HG03066 (cell line): ENCODE results near the gene SPEM3.
"Not testable (repeated sequence)": the region's sequence is repeated elsewhere in the genome, so short reads cannot be mapped to it uniquely, and the experiment has no call there.

Source experiments
- ATAC-seq: cut with Tn5 transposase; IDR thresholded peaks from one replicate; pipeline ENCODE4 v1.9.1; 2021; ENCODE audit warnings: low read depth; ENCODE audit not compliant: unreplicated experiment

SPEM3 gene

GRCh38 chr17:7468290-7468689 is 39.6 kb downstream of the SPEM3 start:
- ATAC-seq: no peak

GRCh38 chr17:7468804-7469389 is 40.2 kb downstream of the SPEM3 start:
- ATAC-seq: no peak

DNA sequence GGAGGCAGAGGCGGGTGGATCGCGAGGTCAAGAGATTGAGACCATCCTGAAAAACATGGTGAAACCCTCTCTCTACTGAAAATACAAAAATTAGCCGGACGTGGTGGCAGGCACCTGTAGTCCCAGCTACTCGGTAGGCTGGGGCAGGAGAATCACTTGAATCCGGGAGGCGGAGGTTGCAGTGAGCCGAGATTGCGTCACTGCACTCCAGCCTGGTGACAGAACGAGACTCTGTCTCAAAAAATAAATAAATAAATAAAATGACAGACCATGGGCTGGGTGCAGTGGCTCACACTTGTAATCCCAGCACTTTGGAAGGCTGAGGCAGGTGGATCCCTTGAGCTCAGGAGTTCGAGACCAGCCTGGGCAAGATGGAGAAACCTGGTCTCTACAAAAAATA is 41.2 kb downstream of the SPEM3 start:
- ATAC-seq: not testable (repeated sequence)

DNA sequence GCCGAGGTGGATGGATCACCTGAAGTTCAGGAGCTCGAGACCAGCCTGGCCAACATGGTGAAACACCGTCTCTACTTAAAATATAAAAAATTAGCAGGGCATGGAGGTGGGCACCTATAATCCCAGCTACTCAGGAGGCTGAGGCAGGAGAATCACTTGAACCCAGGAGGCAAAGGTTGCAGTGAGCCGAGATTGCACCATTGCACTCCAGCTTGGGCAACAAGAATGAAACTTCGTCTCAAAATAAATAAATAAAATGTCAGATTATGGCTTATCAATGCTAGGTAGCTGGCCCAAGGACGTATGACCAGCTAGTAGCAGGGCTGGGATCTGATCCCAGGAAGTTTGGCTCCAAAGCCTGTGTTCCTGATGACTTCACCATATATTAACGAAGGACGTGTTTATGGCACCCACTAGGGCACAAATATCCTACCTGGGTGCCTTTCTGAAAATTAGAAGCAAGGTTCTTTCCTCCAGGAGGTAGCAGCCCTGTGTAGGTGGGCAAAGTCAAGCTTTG is 41.9 kb downstream of the SPEM3 start:
- ATAC-seq: not testable (repeated sequence)

GRCh38 chr17:7471729-7472128 is 43.1 kb downstream of the SPEM3 start:
- ATAC-seq: no peak

DNA sequence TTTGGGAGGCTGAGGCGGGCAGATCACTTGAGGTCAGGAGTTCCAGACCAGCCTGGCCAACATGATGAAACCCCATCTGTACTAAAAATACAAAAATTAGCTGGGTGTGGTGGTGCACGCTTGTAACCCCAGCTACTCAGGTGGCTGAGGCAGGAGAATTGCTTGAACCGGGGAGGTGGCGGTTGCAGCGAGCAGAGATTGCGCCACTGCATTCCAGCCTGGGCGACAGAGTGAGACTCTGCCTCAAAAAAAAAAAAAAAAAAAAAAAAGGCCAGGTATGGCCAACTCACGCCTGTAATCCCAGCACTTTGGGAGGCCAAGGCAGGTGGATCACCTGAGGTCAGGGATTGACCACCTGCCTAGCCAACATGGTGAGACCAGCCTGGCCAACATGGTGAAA is 46.1 kb downstream of the SPEM3 start:
- not testable (repeated sequence) for ATAC-seq

DNA sequence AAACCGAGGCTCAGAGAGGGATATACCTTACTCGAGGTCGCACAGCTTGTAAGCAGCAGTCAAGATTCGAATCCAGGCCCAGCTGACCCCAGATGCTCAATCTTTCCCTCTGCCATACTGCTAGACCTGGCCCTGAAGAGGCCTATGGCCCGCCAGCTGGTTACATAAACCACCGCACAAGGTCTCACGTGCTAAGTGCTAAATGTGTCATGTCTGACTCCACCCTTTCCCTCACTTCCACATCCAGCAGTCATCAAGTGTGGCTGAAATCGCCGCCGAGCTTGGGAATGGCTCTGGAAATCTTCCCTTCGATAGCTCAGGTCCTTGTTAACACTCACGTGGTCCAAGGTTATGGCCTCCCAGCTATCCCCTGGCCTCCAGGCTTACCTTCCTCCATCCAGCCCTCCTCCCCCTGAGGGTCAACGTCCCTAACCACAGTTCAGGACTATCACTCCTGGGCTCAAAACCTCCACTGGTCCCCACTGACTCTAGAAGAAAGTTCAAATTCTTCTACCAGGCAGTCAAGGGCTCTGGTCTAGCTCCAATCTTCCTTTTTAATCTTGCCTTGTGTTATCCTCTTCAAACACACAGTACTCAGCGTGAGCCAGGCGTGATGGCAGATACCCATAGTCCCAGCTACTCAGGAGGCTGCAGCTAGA is 47.2 kb downstream of the SPEM3 start:
- no peak for ATAC-seq

DNA sequence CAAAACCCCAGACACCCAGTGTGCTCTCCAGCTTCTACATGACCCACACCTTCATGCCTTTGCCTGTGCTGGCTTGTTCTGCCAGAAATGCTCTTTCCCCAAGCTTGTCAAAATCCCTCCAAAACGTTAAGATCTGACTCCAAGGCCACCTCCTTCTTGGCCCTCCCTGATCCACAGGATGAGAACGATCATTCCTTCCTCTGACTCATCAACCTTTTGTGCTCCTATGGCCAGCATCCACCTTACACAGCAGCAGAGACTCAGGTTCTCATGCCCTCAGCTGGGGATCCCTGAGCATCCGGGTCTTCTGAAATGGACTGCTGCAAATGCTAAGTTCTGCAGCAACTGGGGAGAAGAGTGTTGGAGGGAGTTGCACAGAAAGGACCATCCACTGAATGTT is 47.8 kb downstream of the SPEM3 start:
- ATAC-seq: no peak

DNA sequence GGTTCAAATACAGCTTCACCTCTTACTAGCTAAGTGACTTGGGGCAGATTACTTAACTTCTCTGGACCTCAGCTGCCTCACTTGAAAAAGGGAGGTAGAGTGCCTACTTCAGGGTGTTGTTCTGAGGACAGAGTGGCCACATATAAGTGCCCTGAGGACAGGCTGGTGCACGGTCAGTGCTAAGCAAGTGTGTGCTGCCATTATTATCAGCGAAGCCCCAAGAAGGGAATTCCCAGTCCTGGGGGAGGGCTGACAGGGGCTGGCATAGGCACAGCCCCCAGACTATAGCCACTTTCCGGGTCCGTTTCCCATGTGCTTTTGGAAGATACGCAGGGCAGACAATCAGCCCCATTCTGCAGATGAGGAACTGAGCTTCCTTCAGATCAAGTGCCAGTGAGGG is 48.3 kb downstream of the SPEM3 start:
- ATAC-seq: no peak

- no peak for ATAC-seq
Observed at GRCh38 chr17:7477392-7478275, 49.0 kb downstream of the SPEM3 start.

DNA sequence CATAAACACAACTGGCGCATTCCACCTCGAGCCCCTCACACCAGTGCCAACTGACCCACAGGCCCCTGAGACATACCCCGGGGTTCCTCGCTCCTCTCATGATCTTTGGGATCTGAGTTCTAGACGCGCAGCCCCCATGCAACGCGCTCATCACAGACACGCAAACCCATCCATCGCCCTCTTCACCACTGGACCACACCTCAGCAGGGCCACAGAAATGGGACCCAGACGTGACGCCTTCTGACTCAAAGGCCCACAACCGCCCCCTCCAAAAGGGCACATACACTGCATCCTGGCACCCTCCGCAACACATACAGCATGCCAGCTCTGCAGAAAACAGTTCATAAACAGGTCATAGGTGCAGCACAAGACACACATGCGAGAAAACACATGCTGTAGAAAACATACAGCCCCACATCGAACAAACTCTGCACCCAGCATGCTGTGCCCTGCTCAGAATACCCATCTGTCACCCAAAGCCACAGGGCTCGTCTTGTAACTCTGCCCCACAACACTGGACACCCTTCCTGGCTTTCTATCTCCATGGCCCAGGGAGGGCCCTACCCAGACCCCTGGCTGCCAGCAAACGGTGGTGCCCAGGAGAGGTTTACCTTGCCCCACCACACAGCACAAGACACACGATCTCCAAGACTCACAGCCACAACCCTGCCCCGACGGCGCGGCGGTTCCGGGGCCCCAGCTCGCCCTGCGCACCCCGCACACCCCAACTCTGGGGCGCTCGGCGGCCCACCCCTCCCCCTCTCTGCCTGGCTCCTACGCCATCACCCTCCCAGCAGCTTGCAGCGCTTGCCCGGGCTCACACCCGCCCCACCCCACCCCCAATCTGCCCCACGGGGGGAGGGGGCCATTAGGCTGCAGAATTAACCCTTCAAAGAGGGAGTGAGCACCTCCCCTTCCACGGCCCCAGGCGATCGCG is 49.9 kb downstream of the SPEM3 start:
- no peak for ATAC-seq

DNA sequence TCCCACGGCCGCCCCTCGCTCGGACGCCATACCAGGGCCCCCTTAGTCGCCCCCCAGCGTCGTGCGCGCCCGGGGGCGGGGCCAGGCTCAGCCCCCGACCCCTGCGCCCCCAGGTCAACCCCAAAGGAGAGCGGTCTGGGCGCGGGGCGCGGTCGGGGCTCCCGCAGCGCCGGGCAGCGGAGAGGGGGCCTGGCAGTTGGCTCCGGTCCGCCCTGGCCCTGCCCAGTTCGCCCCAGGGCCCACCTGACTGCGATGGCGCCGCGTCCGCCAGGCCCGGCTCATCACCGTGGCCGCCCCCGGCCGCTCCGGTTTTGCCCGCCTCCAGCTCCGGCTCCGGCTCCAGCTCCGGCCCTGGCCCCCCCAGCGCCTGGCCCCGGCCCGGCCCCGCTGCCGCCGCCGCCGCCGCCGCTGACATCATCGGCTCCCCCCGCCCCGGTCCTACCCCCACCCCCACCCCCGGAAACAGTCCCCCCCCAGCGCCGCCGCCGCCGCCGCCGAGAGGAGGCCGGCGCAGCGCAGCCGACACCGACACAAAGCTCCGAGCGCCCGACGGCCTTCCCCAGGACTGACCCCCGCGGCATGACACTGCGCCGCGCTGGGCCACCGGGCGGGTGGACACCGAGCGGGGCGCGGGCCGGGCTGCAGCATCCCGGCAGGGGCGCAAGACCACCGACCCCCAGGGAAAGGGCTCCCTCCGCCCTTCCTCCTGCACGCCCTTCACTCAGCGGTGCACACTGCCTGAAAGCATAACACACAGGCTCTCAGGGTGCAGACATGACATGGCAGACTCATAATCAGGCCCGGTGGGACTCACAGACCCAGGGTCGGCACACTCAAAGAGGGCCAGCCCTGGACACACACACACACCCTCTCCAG is 50.8 kb downstream of the SPEM3 start, which contains the start of gene ZBTB4:
ZBTB4 (minus strand) TSS at position 419 of the 876 bp plus-strand sequence. CDS start 12,830 bp downstream, outside the sequence.
- ATAC-seq: no peak

GRCh38 chr17:7480089-7480384 is 51.4 kb downstream of the SPEM3 start:
- no peak for ATAC-seq

- not testable (repeated sequence) for ATAC-seq
Observed at GRCh38 chr17:7481275-7481674, 52.6 kb downstream of the SPEM3 start, which contains the start of gene SLC35G6. TSS of gene SLC35G6 (plus strand) at chr17:7481446. CDS start at chr17:7481517, 71 bp downstream.

DNA sequence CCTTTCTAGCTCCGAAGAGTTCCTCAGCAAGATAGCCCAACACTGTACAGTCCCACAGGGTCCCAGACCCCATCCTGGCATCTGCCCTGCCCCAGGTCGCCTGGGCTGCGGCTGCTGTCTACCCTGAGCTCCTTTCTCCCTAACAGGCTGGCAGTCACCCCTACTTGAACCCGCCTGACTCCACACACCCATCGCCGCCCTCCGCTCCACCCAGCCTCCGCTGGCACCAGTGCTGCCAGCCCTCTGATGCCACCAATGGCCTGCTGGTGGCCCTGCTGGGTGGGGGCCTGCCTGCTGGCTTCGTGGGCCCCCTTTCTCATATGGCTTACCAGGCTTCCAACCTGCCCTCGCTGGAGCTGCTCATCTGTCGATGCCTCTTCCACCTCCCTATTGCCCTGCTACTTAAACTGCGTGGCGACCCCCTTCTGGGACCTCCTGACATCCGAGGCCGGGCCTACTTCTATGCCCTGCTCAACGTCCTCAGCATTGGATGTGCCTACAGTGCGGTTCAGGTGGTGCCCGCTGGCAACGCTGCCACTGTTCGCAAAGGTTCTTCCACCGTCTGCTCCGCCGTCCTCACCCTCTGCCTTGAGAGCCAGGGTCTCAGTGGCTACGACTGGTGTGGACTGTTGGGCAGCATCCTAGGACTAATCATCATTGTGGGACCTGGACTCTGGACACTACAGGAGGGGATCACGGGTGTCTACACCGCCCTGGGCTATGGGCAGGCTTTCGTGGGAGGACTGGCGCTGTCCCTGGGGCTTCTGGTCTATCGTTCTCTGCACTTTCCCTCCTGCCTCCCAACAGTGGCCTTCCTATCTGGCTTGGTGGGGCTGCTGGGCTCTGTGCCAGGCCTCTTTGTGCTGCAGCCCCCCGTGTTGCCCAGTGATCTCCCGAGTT is 53.4 kb downstream of the SPEM3 start:
- ATAC-seq: not testable (repeated sequence)
